ENCODE measurements around the gene TINAGL1.

DNA sequence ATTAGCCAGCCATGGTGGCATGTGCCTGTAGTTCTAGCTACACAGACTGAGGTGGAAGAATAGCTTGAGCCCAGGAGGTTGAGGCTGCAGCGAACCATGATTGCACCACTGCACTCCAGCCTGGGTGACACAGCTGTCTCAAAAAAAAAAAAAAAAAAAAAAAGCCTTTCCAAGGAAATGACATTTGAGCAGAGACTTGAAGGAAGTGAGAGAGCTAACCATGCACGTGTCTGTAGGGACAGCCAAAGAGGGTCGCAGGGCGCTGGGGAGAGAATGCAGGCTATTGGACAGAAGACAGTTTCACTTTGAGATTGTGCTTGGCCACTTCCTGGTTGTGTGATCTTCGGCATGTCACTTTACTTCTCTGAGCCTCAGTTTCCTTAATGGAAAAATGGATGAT, 48.0 kb downstream of the TINAGL1 start:
- TF ChIP-seq, protein P1, sequence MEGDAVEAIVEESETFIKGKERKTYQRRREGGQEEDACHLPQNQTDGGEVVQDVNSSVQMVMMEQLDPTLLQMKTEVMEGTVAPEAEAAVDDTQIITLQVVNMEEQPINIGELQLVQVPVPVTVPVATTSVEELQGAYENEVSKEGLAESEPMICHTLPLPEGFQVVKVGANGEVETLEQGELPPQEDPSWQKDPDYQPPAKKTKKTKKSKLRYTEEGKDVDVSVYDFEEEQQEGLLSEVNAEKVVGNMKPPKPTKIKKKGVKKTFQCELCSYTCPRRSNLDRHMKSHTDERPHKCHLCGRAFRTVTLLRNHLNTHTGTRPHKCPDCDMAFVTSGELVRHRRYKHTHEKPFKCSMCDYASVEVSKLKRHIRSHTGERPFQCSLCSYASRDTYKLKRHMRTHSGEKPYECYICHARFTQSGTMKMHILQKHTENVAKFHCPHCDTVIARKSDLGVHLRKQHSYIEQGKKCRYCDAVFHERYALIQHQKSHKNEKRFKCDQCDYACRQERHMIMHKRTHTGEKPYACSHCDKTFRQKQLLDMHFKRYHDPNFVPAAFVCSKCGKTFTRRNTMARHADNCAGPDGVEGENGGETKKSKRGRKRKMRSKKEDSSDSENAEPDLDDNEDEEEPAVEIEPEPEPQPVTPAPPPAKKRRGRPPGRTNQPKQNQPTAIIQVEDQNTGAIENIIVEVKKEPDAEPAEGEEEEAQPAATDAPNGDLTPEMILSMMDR (IDR thresholded peaks at IDR 0.05; ENCODE audit: insufficient read depth, low read length, poor library complexity, severe bottlenecking), result no peak
- TF ChIP-seq EZH2phosphoT487 (conservative IDR thresholded peaks at IDR 0.05; ENCODE audit: low read length), result no peak
